T-helper 1 cell (primary cell): Measurements from ENCODE around the gene GPC5.
"Not testable (repeated sequence)": the region's sequence is repeated elsewhere in the genome, so short reads cannot be mapped to it uniquely, and the experiment has no call there.

Experiments
- DNase-seq, 5 donors: peaks; one replicate each; pipeline ENCODE4 v3.0.0-alpha.2; 2012 to 2020

GPC5 gene

GRCh38 chr13:92682832-92683517 lies 1284.6 kb downstream of the GPC5 start:
- DNase-seq, result no peak

GRCh38 chr13:92694047-92694446 lies 1295.6 kb downstream of the GPC5 start:
- DNase-seq, result no peak

GRCh38 chr13:92695827-92696226 lies 1297.4 kb downstream of the GPC5 start:
- DNase-seq, result not testable (repeated sequence)

- DNase-seq, result no peak
These were observed 1318.3 kb downstream of the GPC5 start for GRCh38 chr13:92716749-92717148.

- DNase-seq, result no peak
These were observed 1319.4 kb downstream of the GPC5 start for GRCh38 chr13:92717857-92718256.

- DNase-seq, result no peak
These were observed 1321.4 kb downstream of the GPC5 start for GRCh38 chr13:92719868-92720267.

- no peak for DNase-seq
These were observed 1323.2 kb downstream of the GPC5 start for GRCh38 chr13:92721620-92722019.

- no peak for DNase-seq
These were observed 1328.7 kb downstream of the GPC5 start for GRCh38 chr13:92727118-92727517.

GRCh38 chr13:92734068-92734467 lies 1335.6 kb downstream of the GPC5 start:
- DNase-seq, result no peak

- no peak for DNase-seq
These were observed 1336.1 kb downstream of the GPC5 start for GRCh38 chr13:92734545-92734944.

GRCh38 chr13:92735909-92736308 lies 1337.5 kb downstream of the GPC5 start:
- no peak for DNase-seq

- no peak for DNase-seq
These were observed 1340.9 kb downstream of the GPC5 start for GRCh38 chr13:92739306-92739818.

GRCh38 chr13:92743992-92744391 lies 1345.6 kb downstream of the GPC5 start:
- no peak for DNase-seq

- no peak for DNase-seq
These were observed 1346.8 kb downstream of the GPC5 start for GRCh38 chr13:92745258-92745657.

- not testable (repeated sequence) for DNase-seq
These were observed 1354.3 kb downstream of the GPC5 start for GRCh38 chr13:92752705-92753104.

- no peak for DNase-seq
These were observed 1363.3 kb downstream of the GPC5 start for GRCh38 chr13:92761710-92762109.

GRCh38 chr13:92767468-92767867 lies 1369.0 kb downstream of the GPC5 start:
- no peak for DNase-seq

GRCh38 chr13:92768602-92769001 lies 1370.2 kb downstream of the GPC5 start:
- no peak for DNase-seq

- DNase-seq, result no peak
These were observed 1370.6 kb downstream of the GPC5 start for GRCh38 chr13:92769046-92769445.

- no peak for DNase-seq
These were observed 1377.2 kb downstream of the GPC5 start for GRCh38 chr13:92775658-92776057.

- DNase-seq, result no peak
These were observed 1383.7 kb downstream of the GPC5 start for GRCh38 chr13:92781965-92782690.

GRCh38 chr13:92802776-92803175 lies 1404.4 kb downstream of the GPC5 start:
- no peak for DNase-seq

GRCh38 chr13:92804346-92804745 lies 1405.9 kb downstream of the GPC5 start:
- DNase-seq, result no peak

GRCh38 chr13:92804926-92805325 lies 1406.5 kb downstream of the GPC5 start:
- DNase-seq, result no peak
